DOHH2 (cell line): Measurements from ENCODE around the gene CNMD.

Experiments
- H3F3A ChIP-seq: fragments of 200-600 bp; sonication (generic), shearing (Covaris generic); 2 replicates; pipeline ENCODE4 v1.6.0; 2016; ENCODE audit warnings: antibody characterized with exemption, mild to moderate bottlenecking; ENCODE audit not compliant: control insufficient read depth, insufficient read depth
- H3K27ac ChIP-seq: fragments of 200-600 bp; sonication (generic); 2 replicates; pipeline ENCODE4 v1.5.1; 2014; ENCODE audit warnings: low read depth, mild to moderate bottlenecking, low read length, moderate library complexity
- H3K27me3 ChIP-seq: fragments of 200-600 bp; sonication (generic); 2 replicates; pipeline ENCODE4 v1.6.1; 2014; ENCODE audit warnings: mild to moderate bottlenecking, low read length, mixed read lengths; ENCODE audit not compliant: control insufficient read depth
- H3K36me3 ChIP-seq: fragments of 200-600 bp; sonication (generic); 2 replicates; pipeline ENCODE4 v1.6.1; 2014; ENCODE audit warnings: mild to moderate bottlenecking, low read length, moderate library complexity, mixed read lengths; ENCODE audit not compliant: control insufficient read depth
- H3K4me1 ChIP-seq: fragments of 200-600 bp; sonication (generic); 2 replicates; pipeline ENCODE4 v1.6.1; 2014; ENCODE audit warnings: mild to moderate bottlenecking, low read length, mixed read lengths; ENCODE audit not compliant: control insufficient read depth
- H3K4me2 ChIP-seq: fragments of 200-600 bp; sonication (generic); 2 replicates; pipeline ENCODE4 v1.6.0; 2014; ENCODE audit warnings: mild to moderate bottlenecking, low read length, moderate library complexity
- H3K4me3 ChIP-seq: fragments of 200-600 bp; sonication (generic); 2 replicates; pipeline ENCODE4 v1.5.1; 2014; ENCODE audit warnings: mild to moderate bottlenecking, low read length, mixed read lengths
- H3K79me2 ChIP-seq: fragments of 200-600 bp; sonication (generic); 2 replicates; pipeline ENCODE4 v1.6.1; 2014; ENCODE audit warnings: mild to moderate bottlenecking, low read length, mixed read lengths; ENCODE audit not compliant: control insufficient read depth
- H3K9me2 ChIP-seq: fragments of 200-600 bp; sonication (generic); replicated peaks from 2 replicates; pipeline ENCODE4 v1.6.1; 2014; ENCODE audit warnings: mild to moderate bottlenecking, low read length, mixed read lengths; ENCODE audit not compliant: control insufficient read depth
- H3K9me3 ChIP-seq: fragments of 200-600 bp; sonication (generic); 2 replicates; pipeline ENCODE4 v1.6.1; 2014; ENCODE audit warnings: antibody characterized with exemption, low read length, mixed read lengths; ENCODE audit not compliant: control insufficient read depth, insufficient read depth
- H4K20me1 ChIP-seq: fragments of 200-600 bp; sonication (generic); 2 replicates; pipeline ENCODE4 v1.6.0; 2014; ENCODE audit warnings: low read depth, mild to moderate bottlenecking, antibody characterized with exemption, low read length, moderate library complexity; ENCODE audit not compliant: control insufficient read depth, insufficient read depth
- CTCF ChIP-seq: fragments of 200-600 bp; sonication (generic); IDR thresholded peaks from one replicate; pipeline ENCODE4 v1.5.1; 2014; ENCODE audit warnings: antibody characterized with exemption, mild to moderate bottlenecking, low read depth, low read length; ENCODE audit not compliant: poor library complexity, severe bottlenecking
- EZH2phosphoT487 ChIP-seq: fragments of 200-600 bp; sonication (generic); IDR thresholded peaks from 2 replicates; pipeline ENCODE4 v1.6.1; 2017; ENCODE audit warnings: borderline replicate concordance, mild to moderate bottlenecking, antibody characterized with exemption, low read length, moderate library complexity, mixed read lengths

CNMD gene

GRCh38 chr13:52746141-52746540, 6.5 kb upstream of the CNMD start:
- Histone ChIP-seq H3K36me3 (no peaks in the 10 kb centered on the region), H3K9me3 (no peaks in the 10 kb centered on the region), H3K79me2 (no peaks in the 10 kb centered on the region), H3K9me2 (no peaks in the 10 kb centered on the region), H3K4me3 (no peak overlapping the region), H3F3A (no peaks in the 10 kb centered on the region), H3K4me1 (no peaks in the 10 kb centered on the region), H3K4me2 (no peak overlapping the region), H3K27ac (no peak overlapping the region), H3K27me3 (no peaks in the 10 kb centered on the region), H4K20me1 (no peaks in the 10 kb centered on the region)
- TF ChIP-seq CTCF (no peak), EZH2phosphoT487 (no peak)

GRCh38 chr13:52744842-52745375, 5.3 kb upstream of the CNMD start:
- no peaks in the 10 kb centered on the region for H3K27me3 ChIP-seq
- H3K4me2 ChIP-seq: no peak overlapping the region
- H3K9me3 ChIP-seq: no peaks in the 10 kb centered on the region
- TF ChIP-seq CTCF (no peak), EZH2phosphoT487 (no peak)
- no peaks in the 10 kb centered on the region for H3K9me2 ChIP-seq
- H3K36me3 ChIP-seq: no peaks in the 10 kb centered on the region
- no peaks in the 10 kb centered on the region for H3F3A ChIP-seq
- H3K79me2 ChIP-seq: no peaks in the 10 kb centered on the region
- no peaks in the 10 kb centered on the region for H3K4me1 ChIP-seq
- no peak overlapping the region for H3K4me3 ChIP-seq
- no peaks in the 10 kb centered on the region for H4K20me1 ChIP-seq
- H3K27ac ChIP-seq: no peak overlapping the region

- no peaks in the 10 kb centered on the region for H4K20me1 ChIP-seq
- H3K4me3 ChIP-seq: no peak overlapping the region
- no peak overlapping the region for H3K4me2 ChIP-seq
- H3K4me1 ChIP-seq: no peaks in the 10 kb centered on the region
- no peak overlapping the region for H3K27ac ChIP-seq
- no peaks in the 10 kb centered on the region for H3K36me3 ChIP-seq
- H3K79me2 ChIP-seq: no peaks in the 10 kb centered on the region
- TF ChIP-seq EZH2phosphoT487: no peak
- H3K9me2 ChIP-seq: no peaks in the 10 kb centered on the region
- no peaks in the 10 kb centered on the region for H3K27me3 ChIP-seq
- no peaks in the 10 kb centered on the region for H3K9me3 ChIP-seq
- no peaks in the 10 kb centered on the region for H3F3A ChIP-seq
These were observed 4.4 kb upstream of the CNMD start for GRCh38 chr13:52743988-52744387.

GRCh38 chr13:52743569-52743968, 3.9 kb upstream of the CNMD start:
- H3K4me2 ChIP-seq: no peak overlapping the region
- H3K36me3 ChIP-seq: no peaks in the 10 kb centered on the region
- no peaks in the 10 kb centered on the region for H3K4me1 ChIP-seq
- H3F3A ChIP-seq: no peaks in the 10 kb centered on the region
- TF ChIP-seq EZH2phosphoT487 (no peak), CTCF (no peak)
- no peaks in the 10 kb centered on the region for H3K27me3 ChIP-seq
- no peak overlapping the region for H3K4me3 ChIP-seq
- H3K9me3 ChIP-seq: no peaks in the 10 kb centered on the region
- no peaks in the 10 kb centered on the region for H3K9me2 ChIP-seq
- no peak overlapping the region for H3K27ac ChIP-seq
- H3K79me2 ChIP-seq: no peaks in the 10 kb centered on the region
- no peaks in the 10 kb centered on the region for H4K20me1 ChIP-seq
